Mesodermal cell (in vitro differentiated cells): Measurements from ENCODE around the gene MAPK6.

Experiments
- H3K27ac ChIP-seq: 2 replicates; pipeline ENCODE4 v1.7.0; 2013; ENCODE audit warnings: mild to moderate bottlenecking, low read depth, low read length, moderate library complexity; ENCODE audit not compliant: severe bottlenecking
- H3K36me3 ChIP-seq: 2 replicates; pipeline ENCODE4 v1.7.1; 2013; ENCODE audit warnings: mild to moderate bottlenecking, low read length, moderate library complexity; ENCODE audit not compliant: control insufficient read depth, insufficient read depth
- H3K4me1 ChIP-seq: one replicate; pipeline ENCODE4 v1.7.1; 2013; ENCODE audit warnings: mild to moderate bottlenecking, low read length; ENCODE audit not compliant: insufficient read depth, control insufficient read depth, poor library complexity, severe bottlenecking
- H3K4me3 ChIP-seq: 2 replicates; pipeline ENCODE4 v1.7.0; 2013; ENCODE audit warnings: low read length, control low read depth, mild to moderate bottlenecking; ENCODE audit not compliant: insufficient read depth, poor library complexity, severe bottlenecking; ENCODE audit errors: extremely low read depth
- H3K9me3 ChIP-seq: 2 replicates; pipeline ENCODE4 v1.7.1; 2013; ENCODE audit warnings: mild to moderate bottlenecking, low read length, moderate library complexity; ENCODE audit not compliant: control insufficient read depth
- WGBS, 2 experiments: methylation state at CpG; one replicate each; pipeline ENCODE4 v1.1.5; 2013; ENCODE audit warnings: missing lambda C conversion rate in 2 of 2; ENCODE audit not compliant: insufficient coverage in 2 of 2; 5-methylcytosine and 5-hydroxymethylcytosine counted together

Gene MAPK6

GRCh38 chr15:52107238-52107637 lies 88.2 kb downstream of the MAPK6 start:
- Histone ChIP-seq H3K36me3 (no peaks in the 10 kb centered on the region), H3K9me3 (no peaks in the 10 kb centered on the region), H3K4me3 (no peak overlapping the region), H3K4me1 (peaks cover 8% of the 10 kb centered on the region), H3K27ac (no peak overlapping the region)
- 88 to 96% methylated on average over 6 of the region's 6 CpGs for WGBS, 2 experiments

DNA sequence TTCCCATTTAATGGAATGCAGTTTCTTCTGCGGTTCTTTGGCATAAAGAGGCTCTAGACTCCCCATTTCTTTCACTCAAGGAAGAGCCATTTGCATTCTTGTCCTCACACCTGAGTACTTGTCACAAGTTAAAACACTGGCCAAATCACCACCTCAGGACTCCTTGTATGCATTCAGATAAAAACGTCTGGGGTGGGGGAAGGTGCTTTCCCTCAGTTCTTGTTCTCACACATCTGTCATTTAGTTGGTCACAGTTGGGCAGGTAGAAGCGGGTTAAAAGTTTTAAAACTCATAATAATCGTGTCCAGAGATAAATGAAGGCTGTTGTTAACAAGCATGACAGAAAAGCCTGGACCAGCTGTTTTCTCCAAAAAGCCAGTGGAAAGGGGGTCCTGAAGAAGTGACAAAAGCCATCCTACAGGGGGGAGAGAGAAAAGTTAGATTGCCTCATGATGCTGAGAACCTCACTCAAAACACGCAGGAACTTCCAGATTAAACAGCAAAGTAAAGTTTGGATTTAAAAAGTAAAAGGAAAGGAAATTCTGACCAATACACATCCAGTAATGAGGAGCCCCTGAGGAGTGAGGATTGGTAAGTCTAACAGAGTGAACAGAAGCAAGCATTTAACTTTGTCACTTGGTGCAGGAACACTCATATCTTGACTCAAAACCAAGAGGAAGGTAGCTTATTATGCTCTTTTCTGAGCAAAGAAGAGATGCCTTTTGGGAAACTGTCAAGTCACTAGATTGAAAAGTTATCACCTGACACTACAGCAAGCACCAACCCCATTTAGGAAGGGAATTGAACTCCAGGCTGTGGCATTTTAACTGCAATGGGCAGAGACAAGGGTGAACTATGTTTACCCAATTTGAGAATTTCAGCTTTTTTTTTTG lies 90.8 kb downstream of the MAPK6 start:
- Histone ChIP-seq H3K4me1 (no peaks in the 10 kb centered on the region), H3K9me3 (no peaks in the 10 kb centered on the region), H3K4me3 (no peak overlapping the region), H3K27ac (no peak overlapping the region), H3K36me3 (no peaks in the 10 kb centered on the region)
- WGBS, 2 experiments: 66 to 75% methylated on average over 2 to 3 of the region's 5 CpGs

GRCh38 chr15:52111517-52112202 lies 92.6 kb downstream of the MAPK6 start:
- 65 to 66% methylated on average over 27 to 28 of the region's 32 CpGs for WGBS, 2 experiments
- no peaks in the 10 kb centered on the region for H3K36me3 ChIP-seq
- H3K27ac ChIP-seq: no peak overlapping the region
- H3K4me1 ChIP-seq: peaks cover 4% of the 10 kb centered on the region
- no peaks in the 10 kb centered on the region for H3K9me3 ChIP-seq
- H3K4me3 ChIP-seq: peak overlapping the region; percentile 21

DNA sequence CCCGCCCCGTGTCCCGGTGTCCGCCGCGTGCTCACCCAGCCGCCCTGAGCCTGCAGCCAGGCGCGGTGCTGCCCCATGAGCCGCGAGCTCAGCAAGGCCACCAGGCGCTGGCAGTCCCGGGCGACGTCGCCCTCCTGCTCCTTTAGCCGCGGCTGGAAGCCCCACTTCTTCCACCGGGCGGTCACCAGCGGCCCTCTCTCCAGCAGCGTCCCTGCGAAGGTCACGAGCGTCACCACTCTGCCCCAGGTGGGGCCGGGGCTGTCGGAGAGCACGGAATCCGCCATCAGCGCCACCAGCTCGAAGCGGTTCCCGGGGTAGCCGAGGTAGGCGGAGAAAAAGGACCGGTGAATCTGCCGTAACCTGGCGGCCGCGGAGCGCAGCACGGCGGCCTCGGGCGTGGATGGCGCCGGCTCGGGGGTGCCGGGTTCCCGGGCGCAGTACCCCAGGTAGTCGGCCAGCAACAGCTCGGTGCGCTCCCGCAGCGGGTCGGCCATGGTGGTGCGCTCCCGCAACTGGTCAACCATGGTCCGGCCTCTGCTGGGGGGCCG lies 93.3 kb downstream of the MAPK6 start:
- peak overlapping the region; percentile 21 for H3K4me3 ChIP-seq
- no peak overlapping the region for H3K27ac ChIP-seq
- H3K36me3 ChIP-seq: no peaks in the 10 kb centered on the region
- WGBS, 2 experiments: 20 to 29% methylated on average over 56 to 60 of the region's 61 CpGs
- H3K4me1 ChIP-seq: peaks cover 4% of the 10 kb centered on the region
- H3K9me3 ChIP-seq: no peaks in the 10 kb centered on the region

DNA sequence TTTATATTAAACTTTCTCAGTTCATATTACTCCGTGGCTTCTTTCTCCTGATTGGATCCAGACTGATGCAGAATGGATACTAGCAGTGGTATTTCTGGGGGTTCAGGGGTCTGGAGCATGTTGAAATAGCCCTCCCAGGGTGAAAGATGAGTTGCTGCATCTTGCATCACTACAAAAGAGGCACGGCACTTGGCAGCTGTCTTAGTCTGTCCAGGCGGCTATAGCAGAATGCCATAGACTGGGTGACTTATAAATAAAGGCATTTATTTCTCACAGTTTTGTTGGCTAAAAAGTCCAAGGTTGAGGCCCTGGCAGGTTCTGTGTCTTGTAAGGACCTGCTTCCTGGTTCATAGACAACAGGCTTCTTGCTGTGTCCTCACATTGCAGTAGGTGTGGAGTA lies 94.2 kb downstream of the MAPK6 start:
- no peaks in the 10 kb centered on the region for H3K9me3 ChIP-seq
- WGBS, 2 experiments: 86 to 100% methylated on average over 1 to 2 of the region's 3 CpGs
- no peak overlapping the region for H3K27ac ChIP-seq
- H3K4me3 ChIP-seq: no peak overlapping the region
- H3K36me3 ChIP-seq: no peaks in the 10 kb centered on the region
- H3K4me1 ChIP-seq: peaks cover 4% of the 10 kb centered on the region

GRCh38 chr15:52113708-52114107 lies 94.7 kb downstream of the MAPK6 start:
- peaks cover 4% of the 10 kb centered on the region for H3K4me1 ChIP-seq
- no peak overlapping the region for H3K4me3 ChIP-seq
- H3K36me3 ChIP-seq: no peaks in the 10 kb centered on the region
- H3K27ac ChIP-seq: no peak overlapping the region
- H3K9me3 ChIP-seq: no peaks in the 10 kb centered on the region

- Histone ChIP-seq H3K4me1 (peaks cover 4% of the 10 kb centered on the region), H3K4me3 (no peak overlapping the region), H3K36me3 (no peaks in the 10 kb centered on the region), H3K27ac (no peak overlapping the region), H3K9me3 (no peaks in the 10 kb centered on the region)
- WGBS, 2 experiments: 77 to 84% methylated on average over 3 to 4 of the region's 5 CpGs
These were observed 95.4 kb downstream of the MAPK6 start for GRCh38 chr15:52114261-52115055.

DNA sequence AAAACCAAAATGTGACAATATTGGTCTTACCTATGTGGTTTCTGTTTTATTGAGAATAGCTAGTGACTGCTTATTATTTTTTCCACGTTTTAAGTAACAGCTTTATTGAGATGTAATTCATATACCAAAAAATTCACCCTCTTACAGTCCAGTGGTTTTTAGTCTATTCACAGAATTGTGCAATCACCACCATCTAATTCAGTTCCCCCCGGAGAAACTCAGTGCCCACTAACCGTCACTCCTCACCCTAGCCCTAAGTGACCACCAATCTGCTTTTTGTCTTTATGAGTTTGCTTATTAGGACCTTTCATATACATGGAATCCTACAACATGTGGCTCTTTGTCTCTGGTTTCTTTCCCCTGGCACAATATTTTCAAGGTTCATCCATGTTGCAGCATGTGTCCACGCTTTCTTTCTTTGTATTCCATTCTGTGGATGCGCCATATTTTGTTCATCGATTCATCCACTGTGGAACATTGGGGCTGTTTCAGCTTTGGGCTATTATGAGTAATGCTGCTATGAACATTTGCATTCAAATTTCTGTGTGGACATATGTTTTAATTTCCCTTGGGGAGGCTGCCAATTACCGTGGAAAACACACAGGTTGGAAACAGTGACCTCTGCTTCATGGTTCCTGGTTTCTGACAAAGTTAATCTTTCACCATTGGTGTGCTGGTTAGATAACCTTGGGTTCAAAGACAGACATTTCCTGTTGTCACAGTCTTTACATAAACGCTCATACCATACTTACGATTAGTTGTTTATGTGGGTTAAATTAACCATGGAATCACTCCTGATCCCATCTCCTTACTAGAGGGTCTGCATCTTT lies 96.8 kb downstream of the MAPK6 start:
- WGBS, 2 experiments: 88 to 95% methylated on average over 6 of the region's 9 CpGs
- Histone ChIP-seq H3K27ac (no peak overlapping the region), H3K36me3 (no peaks in the 10 kb centered on the region), H3K4me1 (peaks cover 4% of the 10 kb centered on the region), H3K4me3 (no peak overlapping the region), H3K9me3 (no peaks in the 10 kb centered on the region)
